ENCODE data around the gene ANKRD13B. TPM values are rescaled to one million over a fixed set of nuclear protein-coding genes. Genes with fewer than 3 reads are reported as not detected.

Gene ANKRD13B
- total RNA-seq, 1 donor from 2014 or later = 7.6 TPM

DNA sequence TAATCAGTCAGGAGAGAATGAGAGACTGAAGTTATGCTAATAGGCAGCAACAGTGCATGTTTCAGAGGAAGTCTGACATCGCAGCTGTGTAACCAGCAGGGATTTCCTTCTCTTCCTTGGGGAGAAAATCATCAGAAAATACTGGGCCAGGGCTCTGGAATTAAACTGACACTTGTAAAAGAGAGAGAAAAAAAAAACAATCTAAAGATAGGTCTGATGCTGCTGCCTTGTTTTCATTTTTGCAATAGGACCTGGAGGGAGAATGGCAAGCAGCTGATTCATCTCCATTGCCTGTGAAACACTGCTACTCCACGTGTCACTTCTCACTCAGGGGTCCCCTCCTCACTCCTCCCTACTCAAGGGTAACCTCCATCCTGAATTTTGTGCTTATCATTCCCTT is 47.5 kb downstream of the ANKRD13B start:
- peak overlapping the region; percentile 91 for H3K27ac Mint-ChIP-seq (ENCODE audit: unreplicated experiment)
- TF ChIP-seq CTCF (IDR thresholded peaks at IDR 0.05; ENCODE audit: unreplicated experiment) = no peak
- no peak for DNase-seq (ENCODE audit: low spot score)
- peaks cover 20% of the 10 kb centered on the region for H3K36me3 Mint-ChIP-seq (ENCODE audit: low read depth, unreplicated experiment)
- H3K4me1 Mint-ChIP-seq (ENCODE audit: unreplicated experiment) = peaks cover 59% of the 10 kb centered on the region
- H3K27me3 Mint-ChIP-seq (ENCODE audit: unreplicated experiment) = peaks cover 7% of the 10 kb centered on the region
- H3K4me3 Mint-ChIP-seq (ENCODE audit: unreplicated experiment) = peak overlapping the region; percentile 3
- H3K9me3 Mint-ChIP-seq (ENCODE audit: unreplicated experiment) = no peaks in the 10 kb centered on the region

- no peak overlapping the region for H3K4me3 Mint-ChIP-seq (ENCODE audit: unreplicated experiment)
- peaks cover 7% of the 10 kb centered on the region for H3K27me3 Mint-ChIP-seq (ENCODE audit: unreplicated experiment)
- no peak for DNase-seq (ENCODE audit: low spot score)
- TF ChIP-seq CTCF (IDR thresholded peaks at IDR 0.05; ENCODE audit: unreplicated experiment) = no peak
- peaks cover 58% of the 10 kb centered on the region for H3K4me1 Mint-ChIP-seq (ENCODE audit: unreplicated experiment)
- H3K9me3 Mint-ChIP-seq (ENCODE audit: unreplicated experiment) = no peaks in the 10 kb centered on the region
- peak overlapping the region; percentile 91 for H3K27ac Mint-ChIP-seq (ENCODE audit: unreplicated experiment)
- H3K36me3 Mint-ChIP-seq (ENCODE audit: low read depth, unreplicated experiment) = peaks cover 13% of the 10 kb centered on the region
Measured at GRCh38 chr17:29640981-29641642, 48.2 kb downstream of the ANKRD13B start.

DNA sequence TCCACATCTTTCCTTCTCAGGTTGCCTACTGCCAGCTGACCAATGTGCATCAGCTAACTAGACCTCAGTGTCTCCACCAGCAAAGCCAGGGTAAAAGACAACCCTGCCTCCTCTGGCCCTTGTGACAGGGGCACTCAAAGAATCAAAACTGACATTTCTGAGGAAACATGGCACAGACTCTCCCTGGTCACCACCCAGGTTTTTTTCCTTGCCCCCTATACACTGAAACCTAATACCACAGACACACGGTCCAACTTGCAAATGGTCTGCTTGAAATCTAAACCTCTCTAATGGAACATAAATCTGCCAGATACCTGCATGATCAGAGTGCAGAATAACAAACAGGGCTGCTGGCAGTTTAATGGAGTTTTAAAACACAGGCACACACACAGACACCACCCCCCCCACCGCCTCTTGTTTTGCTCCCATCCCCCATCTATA is 49.3 kb downstream of the ANKRD13B start:
- no peak for TF ChIP-seq CTCF (IDR thresholded peaks at IDR 0.05; ENCODE audit: unreplicated experiment)
- H3K4me1 Mint-ChIP-seq (ENCODE audit: unreplicated experiment) = peaks cover 51% of the 10 kb centered on the region
- H3K27ac Mint-ChIP-seq (ENCODE audit: unreplicated experiment) = peak overlapping the region; percentile 92
- H3K36me3 Mint-ChIP-seq (ENCODE audit: low read depth, unreplicated experiment) = peaks cover 6% of the 10 kb centered on the region
- H3K27me3 Mint-ChIP-seq (ENCODE audit: unreplicated experiment) = peaks cover 7% of the 10 kb centered on the region
- no peak for DNase-seq (ENCODE audit: low spot score)
- H3K4me3 Mint-ChIP-seq (ENCODE audit: unreplicated experiment) = no peak overlapping the region
- no peaks in the 10 kb centered on the region for H3K9me3 Mint-ChIP-seq (ENCODE audit: unreplicated experiment)

DNA sequence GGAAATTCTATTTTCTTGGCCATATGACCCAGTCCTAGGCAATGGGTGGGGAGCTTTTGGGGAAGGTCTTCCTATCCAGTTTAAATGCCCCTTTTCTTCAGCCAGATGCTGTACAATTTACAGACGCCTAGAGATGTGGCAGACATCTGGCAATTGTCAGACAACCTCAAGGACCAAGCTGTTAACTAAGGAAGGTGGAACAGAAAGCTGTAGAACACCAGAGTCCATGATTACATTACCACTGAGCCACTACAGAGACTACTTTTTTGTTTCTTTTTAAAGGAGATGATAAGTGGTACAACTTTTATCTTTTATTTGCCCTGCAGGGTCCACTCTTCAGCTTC is 50.9 kb downstream of the ANKRD13B start:
- H3K9me3 Mint-ChIP-seq (ENCODE audit: unreplicated experiment) = no peaks in the 10 kb centered on the region
- no peak for DNase-seq (ENCODE audit: low spot score)
- peaks cover 7% of the 10 kb centered on the region for H3K27me3 Mint-ChIP-seq (ENCODE audit: unreplicated experiment)
- no peak for TF ChIP-seq CTCF (IDR thresholded peaks at IDR 0.05; ENCODE audit: unreplicated experiment)
- no peak overlapping the region for H3K27ac Mint-ChIP-seq (ENCODE audit: unreplicated experiment)
- peaks cover 15% of the 10 kb centered on the region for H3K36me3 Mint-ChIP-seq (ENCODE audit: low read depth, unreplicated experiment)
- H3K4me1 Mint-ChIP-seq (ENCODE audit: unreplicated experiment) = peaks cover 46% of the 10 kb centered on the region
- no peak overlapping the region for H3K4me3 Mint-ChIP-seq (ENCODE audit: unreplicated experiment)

- H3K9me3 Mint-ChIP-seq (ENCODE audit: unreplicated experiment) = no peaks in the 10 kb centered on the region
- H3K36me3 Mint-ChIP-seq (ENCODE audit: low read depth, unreplicated experiment) = peaks cover 27% of the 10 kb centered on the region
- no peak overlapping the region for H3K4me3 Mint-ChIP-seq (ENCODE audit: unreplicated experiment)
- peaks cover 5% of the 10 kb centered on the region for H3K27me3 Mint-ChIP-seq (ENCODE audit: unreplicated experiment)
- no peak overlapping the region for H3K27ac Mint-ChIP-seq (ENCODE audit: unreplicated experiment)
- TF ChIP-seq CTCF (IDR thresholded peaks at IDR 0.05; ENCODE audit: unreplicated experiment) = no peak
- DNase-seq (ENCODE audit: low spot score) = no peak
- peaks cover 32% of the 10 kb centered on the region for H3K4me1 Mint-ChIP-seq (ENCODE audit: unreplicated experiment)
Measured at GRCh38 chr17:29645515-29646051, 52.7 kb downstream of the ANKRD13B start.

All from endothelial cell (in vitro differentiated cells).